Osteoblast (primary cell): ENCODE results near the gene APOE. TPM values are rescaled to one million over a fixed set of nuclear protein-coding genes. Genes with fewer than 3 reads are reported as not detected.
A peak's percentile ranks its signal among the peaks of the same experiment; 100 is the strongest.

ENCODE experiments used
- DNase-seq: peaks from one replicate; pipeline ENCODE4 v3.0.0; 2011; ENCODE audit warnings: low spot score, mixed read lengths; ENCODE audit not compliant: insufficient read length; ENCODE audit errors: missing footprints
- H2AFZ ChIP-seq: 2 replicates; pipeline ENCODE4 v1.6.0; 2011; ENCODE audit warnings: mild to moderate bottlenecking, low read length
- H3K27ac ChIP-seq: 2 replicates; pipeline ENCODE4 v1.5.1; 2011; ENCODE audit warnings: mild to moderate bottlenecking, low read depth, low read length, moderate library complexity
- H3K27me3 ChIP-seq: 2 replicates; pipeline ENCODE4 v1.6.0; 2012; ENCODE audit warnings: mild to moderate bottlenecking, control low read depth, inconsistent platforms, low read length, moderate library complexity; ENCODE audit not compliant: insufficient read depth
- H3K36me3 ChIP-seq: 2 replicates; pipeline ENCODE4 v1.5.1; 2011; ENCODE audit warnings: mild to moderate bottlenecking, low read length, control low read depth, moderate library complexity; ENCODE audit not compliant: insufficient read depth
- H3K4me1 ChIP-seq: 2 replicates; pipeline ENCODE4 v1.5.1; 2011; ENCODE audit warnings: mild to moderate bottlenecking, low read length, control low read depth, moderate library complexity; ENCODE audit not compliant: insufficient read depth
- H3K4me2 ChIP-seq: 2 replicates; pipeline ENCODE4 v1.6.0; 2011; ENCODE audit warnings: mild to moderate bottlenecking, low read length; ENCODE audit not compliant: insufficient read depth
- H3K4me3 ChIP-seq: fragments of 200-600 bp; sonication (generic); 3 replicates; pipeline ENCODE4 v1.5.1; 2012; ENCODE audit warnings: mild to moderate bottlenecking, low read length, inconsistent platforms; ENCODE audit not compliant: insufficient read depth
- H3K79me2 ChIP-seq: 2 replicates; pipeline ENCODE4 v1.6.0; 2012; ENCODE audit warnings: mild to moderate bottlenecking, low read length, control low read depth, inconsistent platforms; ENCODE audit not compliant: insufficient read depth
- H3K9me3 ChIP-seq: 2 replicates; pipeline ENCODE4 v1.5.1; 2011; ENCODE audit warnings: low read depth, low read length, control low read depth
- H4K20me1 ChIP-seq: 2 replicates; pipeline ENCODE4 v1.6.0; 2012; ENCODE audit warnings: mild to moderate bottlenecking, low read length, control low read depth; ENCODE audit not compliant: insufficient read depth
- CTCF ChIP-seq: IDR thresholded peaks from 2 replicates; pipeline ENCODE4 v1.5.1; 2011; ENCODE audit warnings: mild to moderate bottlenecking, low read depth, low read length, moderate library complexity; ENCODE audit errors: extremely low read depth
- total RNA-seq: library from RNA; depleted of rRNA; stranded (reverse); fragments of >200 nt; gene quantifications from 2 replicates; pipeline ENCODE4 v1.2.3, GENCODE V29; 2012

The APOE gene
- total RNA-seq, 1 donor, result 44.5 TPM

GRCh38 chr19:44930088-44930487 is 24.5 kb downstream of the APOE start:
- H3K4me1 ChIP-seq, result peaks cover 21% of the 10 kb centered on the region
- no peak overlapping the region for H3K27ac ChIP-seq
- TF ChIP-seq CTCF, result no peak
- no peak overlapping the region for H3K4me3 ChIP-seq
- no peak overlapping the region for H2AFZ ChIP-seq
- DNase-seq, result no peak
- no peaks in the 10 kb centered on the region for H3K36me3 ChIP-seq
- H3K27me3 ChIP-seq, result no peaks in the 10 kb centered on the region
- no peaks in the 10 kb centered on the region for H3K9me3 ChIP-seq
- no peaks in the 10 kb centered on the region for H4K20me1 ChIP-seq
- no peak overlapping the region for H3K4me2 ChIP-seq
- no peaks in the 10 kb centered on the region for H3K79me2 ChIP-seq

GRCh38 chr19:44931541-44931940 is 25.9 kb downstream of the APOE start:
- no peak for TF ChIP-seq CTCF
- Histone ChIP-seq H3K4me3 (no peak overlapping the region), H3K27ac (no peak overlapping the region), H3K79me2 (no peaks in the 10 kb centered on the region), H4K20me1 (no peaks in the 10 kb centered on the region), H2AFZ (no peak overlapping the region), H3K4me1 (peaks cover 14% of the 10 kb centered on the region), H3K4me2 (no peak overlapping the region), H3K27me3 (no peaks in the 10 kb centered on the region), H3K9me3 (no peaks in the 10 kb centered on the region), H3K36me3 (no peaks in the 10 kb centered on the region)
- DNase-seq, result peak; percentile 48

GRCh38 chr19:44939668-44940067 is 34.1 kb downstream of the APOE start:
- Histone ChIP-seq H3K27me3 (no peaks in the 10 kb centered on the region), H3K4me2 (no peak overlapping the region), H4K20me1 (no peaks in the 10 kb centered on the region), H3K79me2 (no peaks in the 10 kb centered on the region), H2AFZ (no peak overlapping the region), H3K4me1 (peaks cover 3% of the 10 kb centered on the region), H3K36me3 (no peaks in the 10 kb centered on the region), H3K4me3 (no peak overlapping the region), H3K27ac (no peak overlapping the region), H3K9me3 (no peaks in the 10 kb centered on the region)
- TF ChIP-seq CTCF, result no peak
- DNase-seq, result peak; percentile 25

- Histone ChIP-seq H2AFZ (no peak within 1 kb of the TSS), H3K9me3 (no peaks in the 10 kb centered on the region), H3K4me3 (no peak within 1 kb of the TSS), H3K27me3 (no peaks in the 10 kb centered on the region), H3K79me2 (no peaks in the 10 kb centered on the region), H3K27ac (no peak within 1 kb of the TSS), H3K4me2 (no peak within 1 kb of the TSS), H3K36me3 (no peaks in the 10 kb centered on the region), H3K4me1 (peaks cover 3% of the 10 kb centered on the region), H4K20me1 (no peaks in the 10 kb centered on the region)
- TF ChIP-seq CTCF, result no peak
- peak; percentile 35 for DNase-seq
These were observed 36.5 kb downstream of the APOE start, which contains the start of gene APOC4 for GRCh38 chr19:44942067-44942571. APOC4 (plus strand) TSS chr19:44942237; CDS start chr19:44942278, 41 bp downstream.
